Stimulated activated CD4-positive, alpha-beta T cell treated with anti-CD3 and anti-CD28 coated beads, Interleukin-12 subunit alpha, Interleukin-12 subunit beta, amount 100 ng/mL, for 48 hours (primary cell): Measurements from ENCODE around the gene RAVER1.

Source experiments
- DNase-seq, 3 donors: peaks; one replicate each; pipeline ENCODE4 v3.0.0-alpha.2; 2020; ENCODE audit warnings: low read depth in 2 of 3, low spot score in 1 of 3

Gene RAVER1

GRCh38 chr19:10270616-10271394, 62.5 kb downstream of the RAVER1 start, which contains the start of gene ICAM1:
ICAM1 (plus strand) TSS chr19:10271120; CDS start chr19:10271160, 40 bp downstream.
- peak; percentile 60 to 75 (median 74) for DNase-seq

- DNase-seq = peak; percentile 65 to 75 (median 68)
These were observed 63.1 kb downstream of the RAVER1 start for GRCh38 chr19:10270180-10270615.

GRCh38 chr19:10269333-10270179, 63.8 kb downstream of the RAVER1 start:
- peak; percentile 81 to 91 (median 84) for DNase-seq

- no peak for DNase-seq
These were observed 65.3 kb downstream of the RAVER1 start for GRCh38 chr19:10268071-10268470.

- no peak for DNase-seq
These were observed 66.6 kb downstream of the RAVER1 start for GRCh38 chr19:10266706-10267105.
